MCF 10A (cell line): Measurements from ENCODE around the gene ROPN1. TPM values are rescaled to one million over a fixed set of nuclear protein-coding genes. Genes with fewer than 3 reads are reported as not detected.
"Not testable (repeated sequence)": the region's sequence is repeated elsewhere in the genome, so short reads cannot be mapped to it uniquely, and the experiment has no call there.

Source experiments
- Bru-seq: library from RNA; stranded (reverse); fragments of 400-500 nt; gene quantifications from one replicate; lab custom pipeline; 2021; lab: Mats Ljungman, UMichigan
- BruChase-seq, 2 experiments: library from RNA; stranded (reverse); fragments of 400-500 nt; gene quantifications; one replicate each; lab custom pipeline; 2021; lab: Mats Ljungman, UMichigan
- BruUV-seq: library from RNA; stranded (reverse); fragments of 400-500 nt; replicated peaks from 2 replicates; lab custom pipeline; 2021; lab: Mats Ljungman, UMichigan
- CTCF ChIA-PET: fragments of 300-600 bp; sonication (Branson Sonifier 250); formaldehyde crosslinking; extraction: SDS; loops from one replicate; lab custom pipeline; 2021; ENCODE audit warnings: antibody characterized with exemption, inconsistent platforms; lab: Yijun Ruan, JAX
- POLR2A ChIA-PET: fragments of 300-600, 350-650 bp; sonication (Branson Sonifier 250); formaldehyde crosslinking; extraction: SDS; loops from one replicate; lab custom pipeline; 2020; ENCODE audit warnings: antibody characterized with exemption, inconsistent platforms; lab: Yijun Ruan, JAX
- DNase-seq: peaks from one replicate; pipeline ENCODE4 v3.0.0-alpha.2; 2018; ENCODE audit not compliant: unreplicated experiment
- H3K27ac Mint-ChIP-seq: one replicate; pipeline ENCODE4 v1.8.0; 2022; ENCODE audit warnings: mild to moderate bottlenecking, low read depth, mixed read lengths; ENCODE audit not compliant: unreplicated experiment
- H3K27me3 Mint-ChIP-seq: one replicate; pipeline ENCODE4 v1.8.0; 2022; ENCODE audit warnings: mixed read lengths; ENCODE audit not compliant: insufficient read depth, unreplicated experiment
- H3K36me3 Mint-ChIP-seq: one replicate; pipeline ENCODE4 v1.8.0; 2022; ENCODE audit warnings: mild to moderate bottlenecking, moderate library complexity, mixed read lengths; ENCODE audit not compliant: insufficient read depth, unreplicated experiment
- H3K4me1 Mint-ChIP-seq: one replicate; pipeline ENCODE4 v1.8.0; 2022; ENCODE audit warnings: mixed read lengths; ENCODE audit not compliant: insufficient read depth, unreplicated experiment
- H3K4me3 Mint-ChIP-seq: one replicate; pipeline ENCODE4 v1.8.0; 2022; ENCODE audit warnings: mild to moderate bottlenecking, moderate library complexity, mixed read lengths; ENCODE audit not compliant: unreplicated experiment
- H3K9me3 Mint-ChIP-seq: one replicate; pipeline ENCODE4 v1.8.0; 2022; ENCODE audit warnings: mixed read lengths; ENCODE audit not compliant: unreplicated experiment
- CTCF ChIP-seq: fragments of 200-600 bp; IDR thresholded peaks from one replicate; pipeline ENCODE4 v1.8.0; 2022; ENCODE audit warnings: antibody characterized with exemption, mild to moderate bottlenecking; ENCODE audit not compliant: unreplicated experiment
- intact Hi-C: fragments of 100-400 bp; cut with micrococcal nuclease; formaldehyde crosslinking; loops from 2 replicates; pipeline ENCODE4 v1.14.1; 2022
- long read RNA-seq: library from polyadenylated mRNA; stranded (forward); transcript quantifications from one replicate; pipeline ENCODE4 v2.0.0, GENCODE V29; 2022
- total RNA-seq: library from RNA; stranded (reverse); gene quantifications from 2 replicates; pipeline ENCODE4 v1.2.3, GENCODE V29; 2022

Gene ROPN1
- total RNA-seq (not detected in 2 replicates), Bru-seq, nascent RNA (not detected), BruChase-seq, experiment 1, labeled RNA remaining after a 6-hour chase (not detected), BruChase-seq, experiment 2, labeled RNA remaining after a 2-hour chase (not detected)
- long read RNA-seq: 0 reads

DNA sequence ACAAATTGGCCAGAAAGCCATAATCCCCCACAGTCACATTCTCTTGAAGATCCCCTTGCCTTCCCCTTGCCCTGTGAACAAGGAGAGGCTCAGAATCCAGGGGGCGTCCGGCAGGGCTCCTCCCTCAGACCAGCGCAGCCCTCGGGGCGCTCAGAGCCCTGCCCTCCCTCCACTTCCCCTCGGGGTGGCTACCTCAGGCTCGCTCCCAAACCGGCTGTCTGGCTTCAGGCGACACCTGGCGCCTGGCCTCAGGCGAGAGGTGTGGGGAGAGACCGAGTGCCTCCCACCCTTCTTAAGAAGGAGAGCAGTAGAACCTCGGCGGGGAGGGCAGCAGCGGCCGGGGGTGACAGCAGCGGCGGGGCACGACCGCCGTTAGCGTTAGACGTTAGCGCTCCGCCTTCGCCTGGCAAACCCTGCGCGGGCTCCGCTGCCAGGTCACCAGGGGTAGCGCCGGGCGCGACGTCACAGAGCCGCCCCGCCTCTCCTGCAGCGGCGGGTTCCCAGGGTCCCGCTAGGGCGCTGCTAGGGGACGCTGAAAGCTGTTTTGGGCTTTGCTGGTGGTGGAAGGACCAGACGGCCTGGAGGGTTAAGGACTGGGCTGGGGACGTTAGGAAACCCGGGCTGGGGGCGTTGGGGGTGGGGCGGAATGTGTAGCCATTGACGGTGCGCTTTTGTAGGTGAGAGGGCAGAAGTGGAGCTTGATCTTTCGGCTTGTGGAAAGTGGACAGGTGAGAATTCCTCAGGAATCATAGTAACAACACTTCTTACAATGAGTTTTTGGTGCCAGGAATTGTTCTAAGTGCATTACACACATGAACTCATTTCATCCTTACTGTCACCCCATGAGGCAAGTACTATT is at the start of gene ROPN1:
ROPN1 (minus strand) TSS at position 395 of the 859 bp plus-strand sequence. CDS start 11,643 bp downstream, outside the sequence.
- H3K4me1 Mint-ChIP-seq, H3K9me3 Mint-ChIP-seq, POLR2A ChIA-PET, H3K27ac Mint-ChIP-seq, DNase-seq, intact Hi-C loops, BruUV-seq, H3K36me3 Mint-ChIP-seq: not testable (repeated sequence)
- peak within 1 kb of the TSS; percentile 24 for H3K4me3 Mint-ChIP-seq
- CTCF ChIA-PET: interaction anchor here (0.7 kb wide), 1 partner anchor 12 kb away, joined by 3 read pairs; no protein-coding TSS in a partner anchor
- peaks cover 40% of the 10 kb centered on the region for H3K27me3 Mint-ChIP-seq

- no TSS peak for BruUV-seq
- peaks cover 24% of the 10 kb centered on the region for H3K27me3 Mint-ChIP-seq
- ChIA-PET POLR2A (no interaction called here), CTCF (interaction anchor here (2.3 kb wide), 1 partner anchor 9 kb away, joined by 7 read pairs; the partner anchor contains the start of gene KALRN)
- intact Hi-C loops: no loop called here
- DNase-seq: no peak
- no peak overlapping the region for H3K4me3 Mint-ChIP-seq
- TF ChIP-seq CTCF: no peak
- no peaks in the 10 kb centered on the region for H3K36me3 Mint-ChIP-seq
- H3K9me3 Mint-ChIP-seq: no peaks in the 10 kb centered on the region
- H3K4me1 Mint-ChIP-seq: no peaks in the 10 kb centered on the region
- H3K27ac Mint-ChIP-seq: no peak overlapping the region
Measured at GRCh38 chr3:124041553-124041952, 49.6 kb upstream of the ROPN1 start.

GRCh38 chr3:124037326-124037725 is 45.4 kb upstream of the ROPN1 start:
- Mint-ChIP-seq H3K36me3 (peaks cover 6% of the 10 kb centered on the region), H3K4me1 (peaks cover 4% of the 10 kb centered on the region), H3K9me3 (no peaks in the 10 kb centered on the region), H3K27ac (no peak overlapping the region), H3K27me3 (peaks cover 5% of the 10 kb centered on the region), H3K4me3 (no peak overlapping the region)
- intact Hi-C loops: no loop called here
- ChIA-PET CTCF (interaction anchor here (1.4 kb wide), 1 partner anchor 20 kb away, joined by 4 read pairs; no protein-coding TSS in a partner anchor), POLR2A (no interaction called here)
- TF ChIP-seq CTCF: no peak
- DNase-seq: no peak
- BruUV-seq: no TSS peak

GRCh38 chr3:124036214-124036613 is 44.3 kb upstream of the ROPN1 start:
- DNase-seq, H3K27ac Mint-ChIP-seq, intact Hi-C loops, H3K36me3 Mint-ChIP-seq, H3K4me3 Mint-ChIP-seq, BruUV-seq, H3K4me1 Mint-ChIP-seq, POLR2A ChIA-PET, H3K9me3 Mint-ChIP-seq: not testable (repeated sequence)
- H3K27me3 Mint-ChIP-seq: peaks cover 16% of the 10 kb centered on the region
- CTCF ChIA-PET: interaction anchor here (0.6 kb wide), 1 partner anchor 44 kb away, joined by 3 read pairs; no protein-coding TSS in a partner anchor
